Uterus (tissue), 2 donors: ENCODE results near the gene LEFTY1.

ENCODE experiments used
- CTCF ChIP-seq, 4 experiments: fragments of 200-600 bp in 2 of 4; fragments of 450-650 bp in 2 of 4; sonication (generic) in 2 of 4; IDR thresholded peaks; one replicate each; pipeline ENCODE4 v1.5.1; 2016 to 2019; ENCODE audit warnings: antibody characterized with exemption in 4 of 4, mild to moderate bottlenecking in 2 of 4, moderate library complexity in 1 of 4
- POLR2A ChIP-seq, 2 donors: fragments of 450-650 bp; IDR thresholded peaks; one replicate each; pipeline ENCODE4 v1.6.1; 2016; ENCODE audit warnings: antibody characterized with exemption in 2 of 2, mild to moderate bottlenecking in 1 of 2, moderate library complexity in 1 of 2

GRCh38 chr1:225857256-225857655 is 31.7 kb downstream of the LEFTY1 start:
- no peak for TF ChIP-seq CTCF (IDR thresholded peaks at IDR 0.05)
- no peak for TF ChIP-seq POLR2A (IDR thresholded peaks at IDR 0.05)
